HepG2 (cell line): Measurements from ENCODE around the gene USP34. TPM values are rescaled to one million over a fixed set of nuclear protein-coding genes. Genes with fewer than 3 reads are reported as not detected.

Source experiments
- ARID4A ChIP-seq: sonication (generic); formaldehyde crosslinking; IDR thresholded peaks from 2 replicates; pipeline ENCODE4 v1.5.0; 2020; ENCODE audit warnings: mild to moderate bottlenecking, missing genetic modification reagents, borderline replicate concordance
- DR1 ChIP-seq: sonication (generic); formaldehyde crosslinking; IDR thresholded peaks from 2 replicates; pipeline ENCODE4 v1.8.0; 2021; ENCODE audit warnings: mild to moderate bottlenecking, missing genetic modification reagents, inconsistent platforms
- DRAP1 ChIP-seq: IDR thresholded peaks from 2 replicates; pipeline ENCODE4 v1.6.1; 2016; ENCODE audit warnings: missing genetic modification reagents, missing compliant biosample characterization
- FOXJ3 ChIP-seq: sonication (generic); formaldehyde crosslinking; IDR thresholded peaks from 2 replicates; pipeline ENCODE4 v1.4.0; 2020; ENCODE audit warnings: missing genetic modification reagents, mild to moderate bottlenecking, borderline replicate concordance
- KLF9 ChIP-seq: IDR thresholded peaks from 2 replicates; pipeline ENCODE4 v1.6.1; 2016; ENCODE audit warnings: low read depth
- NCOA5 ChIP-seq: sonication (generic); formaldehyde crosslinking; IDR thresholded peaks from 2 replicates; pipeline ENCODE4 v1.4.0; 2020; ENCODE audit warnings: missing genetic modification reagents
- REL ChIP-seq: sonication (generic); formaldehyde crosslinking; conservative IDR thresholded peaks from 2 replicates; pipeline ENCODE4 v1.8.0; 2022; ENCODE audit warnings: mild to moderate bottlenecking, missing genetic modification reagents, moderate library complexity
- RNF219 ChIP-seq: sonication (generic); formaldehyde crosslinking; IDR thresholded peaks from 2 replicates; pipeline ENCODE4 v1.5.0; 2020; ENCODE audit warnings: mild to moderate bottlenecking, missing genetic modification reagents
- THYN1 ChIP-seq: sonication (generic); formaldehyde crosslinking; IDR thresholded peaks from 2 replicates; pipeline ENCODE4 v1.8.1; 2023; ENCODE audit warnings: low read depth, mild to moderate bottlenecking, moderate library complexity, missing genetic modification reagents, borderline replicate concordance
- ZBTB21 ChIP-seq: sonication (generic); formaldehyde crosslinking; IDR thresholded peaks from 2 replicates; pipeline ENCODE4 v1.4.0; 2020; ENCODE audit warnings: missing genetic modification reagents
- ZKSCAN8 ChIP-seq: IDR thresholded peaks from 2 replicates; pipeline ENCODE4 v1.6.1; 2016; ENCODE audit warnings: borderline replicate concordance, missing genetic modification reagents, missing compliant biosample characterization
- ZNF20 ChIP-seq: sonication (generic); formaldehyde crosslinking; IDR thresholded peaks from 2 replicates; pipeline ENCODE4 v1.4.0; 2020; ENCODE audit warnings: mild to moderate bottlenecking, moderate library complexity, missing genetic modification reagents
- ZNF34 ChIP-seq: sonication (generic); formaldehyde crosslinking; IDR thresholded peaks from 2 replicates; pipeline ENCODE4 v1.4.0; 2020; ENCODE audit warnings: mild to moderate bottlenecking, missing genetic modification reagents, borderline replicate concordance
- ZNF577 ChIP-seq: sonication (generic); formaldehyde crosslinking; IDR thresholded peaks from 2 replicates; pipeline ENCODE4 v1.4.0; 2020; ENCODE audit warnings: mild to moderate bottlenecking, low read depth, missing genetic modification reagents, borderline replicate concordance
- ZNF776 ChIP-seq: sonication (generic); formaldehyde crosslinking; IDR thresholded peaks from 2 replicates; pipeline ENCODE4 v1.4.0; 2020; ENCODE audit warnings: mild to moderate bottlenecking, missing genetic modification reagents
- ZNF782 ChIP-seq: sonication (generic); formaldehyde crosslinking; IDR thresholded peaks from 2 replicates; pipeline ENCODE4 v1.4.0; 2020; ENCODE audit warnings: missing genetic modification reagents, mild to moderate bottlenecking, borderline replicate concordance
- polyA plus RNA-seq, 8 experiments: library from polyadenylated mRNA; depleted of rRNA in 3 of 8; stranded (reverse) in 7 of 8; unstranded in 1 of 8; fragments of >200 nt; fragmentation: Illumina TruSeq in 4 of 8; extraction: Trizol in 4 of 8; gene quantifications; 2 replicates each; pipeline versions ENCODE4 v1.2.1 to v1.2.3, GENCODE V29; 2011 to 2016; ENCODE audit warnings: low read depth in 4 of 8, missing spikeins in 1 of 8, mixed read lengths in 1 of 8; ENCODE audit not compliant: insufficient read depth in 1 of 8
- total RNA-seq, 5 experiments: library from RNA; depleted of rRNA; stranded (reverse); fragments of >200 nt; fragmentation: Illumina TruSeq; extraction: Trizol; gene quantifications; 2 replicates each; pipeline ENCODE4 v1.2.3, GENCODE V29; 2016; ENCODE audit warnings: low read depth in 1 of 5
- TF ChIP-seq, protein P1 (sequence below), 2 experiments: fragments of 450-650 bp in 1 of 2; sonication (generic) in 1 of 2; formaldehyde crosslinking; IDR thresholded peaks; 2 replicates each; pipeline versions ENCODE4 v1.5.0 to v1.8.0; 2020 to 2022; ENCODE audit warnings: mild to moderate bottlenecking in 1 of 2, missing genetic modification reagents in 1 of 2
- TF ChIP-seq, protein P2 (sequence below): sonication (generic); formaldehyde crosslinking; IDR thresholded peaks from 2 replicates; pipeline ENCODE4 v1.4.0; 2020; ENCODE audit warnings: mild to moderate bottlenecking, missing genetic modification reagents
- TF ChIP-seq, protein P3 (sequence below): sonication (generic); formaldehyde crosslinking; IDR thresholded peaks from 2 replicates; pipeline ENCODE4 v1.4.0; 2020; ENCODE audit warnings: low read depth, mild to moderate bottlenecking, missing genetic modification reagents

USP34 gene
- total and polyA plus RNA-seq, 2 of the 13 experiments (the other 11 are each of a cell fraction or from before 2014, with no cell fraction given): 99.2 to 100 TPM

DNA sequence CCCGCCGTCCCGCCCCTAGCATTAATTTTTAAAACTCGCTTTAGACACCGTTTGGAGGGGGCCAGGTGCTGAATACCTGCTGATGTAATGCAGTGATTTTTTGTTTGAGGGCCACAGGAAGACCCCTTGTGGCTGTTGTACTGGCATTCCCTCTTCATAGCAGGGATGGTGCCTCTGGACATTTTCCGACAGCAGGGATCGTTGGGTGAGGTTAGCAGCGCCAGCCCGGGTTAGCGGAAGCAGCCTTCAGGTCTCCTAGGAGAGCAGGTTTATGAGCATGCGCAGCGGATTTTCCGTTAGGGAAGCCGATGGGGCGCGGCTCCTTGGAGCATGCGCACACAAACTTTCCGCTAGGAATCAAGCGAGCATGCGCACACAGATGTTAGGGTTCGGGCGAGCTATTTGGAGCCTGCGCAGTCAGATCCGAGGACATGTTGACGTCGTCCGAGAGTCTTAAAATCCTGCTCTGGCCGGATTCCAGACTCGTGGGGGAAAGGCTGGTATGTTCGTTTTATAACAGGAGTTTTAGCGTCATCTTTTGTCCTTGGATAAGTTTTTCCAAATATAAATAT is 326.1 kb downstream of the USP34 start (continued):
- TF ChIP-seq THYN1 (CRISPR knock-in tag) (no peak), ZBTB21 (CRISPR knock-in tag) (no peak), ZNF577 (CRISPR knock-in tag) (no peak), FOXJ3 (CRISPR knock-in tag) (no peak; the same call in 1 of the 2 replicates), KLF9 (no peak), DRAP1 (CRISPR knock-in tag) (peak; percentile 83), ARID4A (CRISPR knock-in tag) (peak; percentile 76; the same call in 1 of the 2 replicates), DR1 (no peak), ZNF34 (CRISPR knock-in tag) (no peak), NCOA5 (CRISPR knock-in tag) (no peak), ZNF20 (CRISPR knock-in tag) (no peak), RNF219 (no peak), ZNF782 (CRISPR knock-in tag) (no peak), ZKSCAN8 (CRISPR knock-in tag) (peak; percentile 27; the same call in 1 of the 2 replicates), ZNF776 (no peak), REL (CRISPR knock-in tag) (no peak)
- TF ChIP-seq, protein P1, sequence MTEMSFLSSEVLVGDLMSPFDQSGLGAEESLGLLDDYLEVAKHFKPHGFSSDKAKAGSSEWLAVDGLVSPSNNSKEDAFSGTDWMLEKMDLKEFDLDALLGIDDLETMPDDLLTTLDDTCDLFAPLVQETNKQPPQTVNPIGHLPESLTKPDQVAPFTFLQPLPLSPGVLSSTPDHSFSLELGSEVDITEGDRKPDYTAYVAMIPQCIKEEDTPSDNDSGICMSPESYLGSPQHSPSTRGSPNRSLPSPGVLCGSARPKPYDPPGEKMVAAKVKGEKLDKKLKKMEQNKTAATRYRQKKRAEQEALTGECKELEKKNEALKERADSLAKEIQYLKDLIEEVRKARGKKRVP (CRISPR knock-in tag; IDR thresholded peaks at IDR 0.05): no peak
- TF ChIP-seq, protein P2, sequence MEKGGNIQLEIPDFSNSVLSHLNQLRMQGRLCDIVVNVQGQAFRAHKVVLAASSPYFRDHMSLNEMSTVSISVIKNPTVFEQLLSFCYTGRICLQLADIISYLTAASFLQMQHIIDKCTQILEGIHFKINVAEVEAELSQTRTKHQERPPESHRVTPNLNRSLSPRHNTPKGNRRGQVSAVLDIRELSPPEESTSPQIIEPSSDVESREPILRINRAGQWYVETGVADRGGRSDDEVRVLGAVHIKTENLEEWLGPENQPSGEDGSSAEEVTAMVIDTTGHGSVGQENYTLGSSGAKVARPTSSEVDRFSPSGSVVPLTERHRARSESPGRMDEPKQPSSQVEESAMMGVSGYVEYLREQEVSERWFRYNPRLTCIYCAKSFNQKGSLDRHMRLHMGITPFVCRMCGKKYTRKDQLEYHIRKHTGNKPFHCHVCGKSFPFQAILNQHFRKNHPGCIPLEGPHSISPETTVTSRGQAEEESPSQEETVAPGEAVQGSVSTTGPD: peak; percentile 67; the same call in 1 of the 2 replicates
- TF ChIP-seq, protein P3, sequence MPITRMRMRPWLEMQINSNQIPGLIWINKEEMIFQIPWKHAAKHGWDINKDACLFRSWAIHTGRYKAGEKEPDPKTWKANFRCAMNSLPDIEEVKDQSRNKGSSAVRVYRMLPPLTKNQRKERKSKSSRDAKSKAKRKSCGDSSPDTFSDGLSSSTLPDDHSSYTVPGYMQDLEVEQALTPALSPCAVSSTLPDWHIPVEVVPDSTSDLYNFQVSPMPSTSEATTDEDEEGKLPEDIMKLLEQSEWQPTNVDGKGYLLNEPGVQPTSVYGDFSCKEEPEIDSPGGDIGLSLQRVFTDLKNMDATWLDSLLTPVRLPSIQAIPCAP (CRISPR knock-in tag): no peak
